Measurements from ENCODE around the gene CEP72.
"Not testable (repeated sequence)": the region's sequence is repeated elsewhere in the genome, so short reads cannot be mapped to it uniquely, and the experiment has no call there.

DNA sequence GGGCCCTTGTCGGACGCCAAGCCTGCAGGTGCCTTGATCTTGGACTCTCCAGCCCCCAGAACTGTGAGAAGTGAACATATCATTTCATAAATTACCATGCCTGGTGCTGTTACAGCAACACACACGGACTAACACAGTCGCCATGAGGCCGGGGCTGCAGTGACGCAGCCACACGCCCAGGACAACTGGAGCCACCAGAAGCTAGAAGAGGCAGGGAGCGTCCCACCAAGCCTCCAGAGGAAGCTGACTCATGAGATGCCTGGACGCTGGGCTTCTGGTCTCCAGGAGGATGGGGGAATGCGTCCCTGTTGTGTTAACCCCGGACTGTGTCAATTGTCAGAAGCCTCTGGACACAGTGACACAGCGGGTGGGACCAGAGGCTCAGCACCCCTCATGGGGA, 74.8 kb downstream of the CEP72 start:
- TF ChIP-seq, protein P1, sequence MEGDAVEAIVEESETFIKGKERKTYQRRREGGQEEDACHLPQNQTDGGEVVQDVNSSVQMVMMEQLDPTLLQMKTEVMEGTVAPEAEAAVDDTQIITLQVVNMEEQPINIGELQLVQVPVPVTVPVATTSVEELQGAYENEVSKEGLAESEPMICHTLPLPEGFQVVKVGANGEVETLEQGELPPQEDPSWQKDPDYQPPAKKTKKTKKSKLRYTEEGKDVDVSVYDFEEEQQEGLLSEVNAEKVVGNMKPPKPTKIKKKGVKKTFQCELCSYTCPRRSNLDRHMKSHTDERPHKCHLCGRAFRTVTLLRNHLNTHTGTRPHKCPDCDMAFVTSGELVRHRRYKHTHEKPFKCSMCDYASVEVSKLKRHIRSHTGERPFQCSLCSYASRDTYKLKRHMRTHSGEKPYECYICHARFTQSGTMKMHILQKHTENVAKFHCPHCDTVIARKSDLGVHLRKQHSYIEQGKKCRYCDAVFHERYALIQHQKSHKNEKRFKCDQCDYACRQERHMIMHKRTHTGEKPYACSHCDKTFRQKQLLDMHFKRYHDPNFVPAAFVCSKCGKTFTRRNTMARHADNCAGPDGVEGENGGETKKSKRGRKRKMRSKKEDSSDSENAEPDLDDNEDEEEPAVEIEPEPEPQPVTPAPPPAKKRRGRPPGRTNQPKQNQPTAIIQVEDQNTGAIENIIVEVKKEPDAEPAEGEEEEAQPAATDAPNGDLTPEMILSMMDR (IDR thresholded peaks at IDR 0.05), result not testable (repeated sequence)
- TF ChIP-seq POLR2A (IDR thresholded peaks at IDR 0.05), result not testable (repeated sequence)
